HG03571 (cell line): Measurements from ENCODE around the gene AOAH.

ENCODE experiments used
- ATAC-seq: cut with Tn5 transposase; IDR thresholded peaks from one replicate; pipeline ENCODE4 v1.9.1; 2021; ENCODE audit not compliant: unreplicated experiment

Gene AOAH

GRCh38 chr7:36567699-36568451 lies 156.4 kb downstream of the AOAH start:
- ATAC-seq: no peak

DNA sequence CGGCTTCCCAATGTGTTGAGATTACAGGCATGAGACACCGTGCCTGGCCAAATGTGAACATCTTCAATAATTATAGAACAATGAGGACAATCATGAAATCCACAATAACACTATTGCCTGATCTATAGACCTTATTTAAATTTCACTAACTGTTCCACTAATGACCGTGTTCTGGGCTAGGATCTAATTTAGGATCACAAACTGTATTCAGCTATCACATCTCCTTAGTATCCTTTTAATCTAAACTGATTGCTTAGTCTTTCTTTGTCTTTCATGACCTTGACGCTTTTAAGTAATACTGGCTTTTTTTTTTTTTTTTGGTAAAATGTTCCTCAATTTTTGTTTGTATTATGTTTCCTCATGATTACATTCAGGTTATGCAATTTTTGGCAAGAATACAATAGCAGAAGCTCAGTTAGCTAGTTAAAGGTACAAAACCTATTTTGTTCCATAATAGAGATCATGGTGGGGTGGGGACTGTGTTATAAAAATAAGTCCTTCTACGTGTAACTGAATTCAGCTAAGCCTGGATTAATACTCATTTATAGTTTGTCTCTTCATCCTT lies 158.4 kb downstream of the AOAH start:
- ATAC-seq: no peak

GRCh38 chr7:36564489-36564888 lies 159.8 kb downstream of the AOAH start:
- ATAC-seq: no peak

DNA sequence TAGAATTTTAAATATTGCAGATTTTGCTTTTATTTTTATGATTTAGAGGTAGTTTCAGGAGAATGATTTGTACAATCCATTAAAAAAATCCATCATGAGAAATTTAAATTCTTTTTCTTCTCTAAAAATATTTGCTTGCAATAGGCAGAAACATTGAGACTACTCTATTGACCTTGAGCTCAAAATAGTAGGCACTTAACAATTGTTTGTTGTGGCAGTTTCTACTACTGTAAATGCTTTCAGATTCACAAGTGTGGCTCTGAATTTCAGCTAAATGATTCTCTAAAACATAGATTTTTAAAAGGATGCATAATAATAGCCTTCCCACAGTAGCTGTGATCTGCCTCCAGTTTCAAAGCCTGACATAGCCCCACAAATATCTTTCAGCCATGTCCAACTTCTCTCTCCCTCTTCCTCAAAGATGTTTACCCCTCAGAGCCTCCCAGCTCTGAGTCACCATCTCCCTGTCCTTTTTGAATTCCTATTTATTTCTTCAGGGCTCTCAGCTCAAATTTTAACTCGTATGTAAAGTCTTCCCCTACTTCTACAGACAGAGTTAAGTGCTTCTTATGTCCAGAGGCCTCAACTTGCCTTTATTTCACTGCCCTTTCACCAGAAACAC lies 160.5 kb downstream of the AOAH start:
- ATAC-seq: no peak

GRCh38 chr7:36562121-36562520 lies 162.2 kb downstream of the AOAH start:
- no peak for ATAC-seq

DNA sequence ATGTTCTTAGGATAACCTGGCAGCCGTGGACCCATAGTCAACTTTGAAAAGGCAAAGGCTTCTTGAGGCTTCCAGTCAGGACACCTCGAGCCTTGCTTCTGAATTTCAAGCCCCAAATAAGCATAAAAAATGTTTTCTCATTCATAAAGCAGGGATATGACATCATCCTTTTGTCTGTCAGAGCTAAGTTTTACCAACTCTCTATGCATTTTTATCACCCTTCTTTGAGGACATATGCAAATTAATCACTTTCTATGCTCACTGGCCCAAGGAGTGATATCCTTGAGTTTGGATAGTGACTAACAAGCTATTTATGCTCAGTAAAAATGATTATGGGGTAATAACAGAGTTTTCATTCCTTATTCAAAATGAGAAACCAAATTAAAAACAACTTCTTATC lies 175.3 kb downstream of the AOAH start:
- no peak for ATAC-seq

DNA sequence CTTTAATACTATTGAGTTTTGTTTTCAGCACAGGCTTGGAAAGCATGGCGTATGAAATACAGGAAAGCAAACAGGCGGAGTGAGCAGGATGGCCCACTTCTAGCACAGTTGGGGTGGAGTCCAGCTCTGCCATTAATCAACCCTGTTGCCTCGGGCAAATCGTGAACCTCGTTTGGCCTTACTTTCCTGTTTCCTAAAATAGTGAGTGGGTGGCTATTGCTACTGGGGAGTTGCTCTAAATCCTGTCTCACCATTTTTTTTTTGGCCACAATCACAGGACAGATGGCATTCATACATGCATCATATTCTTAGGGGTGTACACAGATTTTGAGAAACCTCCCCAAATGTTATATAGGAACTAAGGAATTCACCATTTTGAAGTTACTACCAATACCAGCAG lies 176.9 kb downstream of the AOAH start:
- no peak for ATAC-seq

- ATAC-seq: no peak
Observed at GRCh38 chr7:36546331-36546730, 178.0 kb downstream of the AOAH start.

GRCh38 chr7:36545291-36545690 lies 179.0 kb downstream of the AOAH start:
- ATAC-seq: no peak

DNA sequence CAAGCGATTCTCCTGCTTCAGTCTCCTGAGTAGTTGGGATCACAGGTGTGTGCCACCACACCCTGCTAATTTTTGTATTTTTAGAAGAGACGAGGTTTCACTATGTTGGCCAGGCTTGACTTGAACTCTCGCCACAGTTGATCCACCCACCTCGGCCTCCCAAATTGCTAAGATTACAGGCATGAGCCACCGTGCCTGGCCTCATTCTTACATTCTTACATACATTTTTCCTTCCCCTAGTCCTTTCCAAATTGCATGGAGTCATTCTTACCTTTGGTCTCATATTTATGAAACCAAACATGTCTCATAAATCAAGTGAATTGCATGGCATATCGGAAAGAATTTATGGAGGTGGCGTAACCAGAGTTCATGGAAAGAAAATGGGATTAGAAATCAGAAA lies 186.2 kb downstream of the AOAH start:
- ATAC-seq: no peak

DNA sequence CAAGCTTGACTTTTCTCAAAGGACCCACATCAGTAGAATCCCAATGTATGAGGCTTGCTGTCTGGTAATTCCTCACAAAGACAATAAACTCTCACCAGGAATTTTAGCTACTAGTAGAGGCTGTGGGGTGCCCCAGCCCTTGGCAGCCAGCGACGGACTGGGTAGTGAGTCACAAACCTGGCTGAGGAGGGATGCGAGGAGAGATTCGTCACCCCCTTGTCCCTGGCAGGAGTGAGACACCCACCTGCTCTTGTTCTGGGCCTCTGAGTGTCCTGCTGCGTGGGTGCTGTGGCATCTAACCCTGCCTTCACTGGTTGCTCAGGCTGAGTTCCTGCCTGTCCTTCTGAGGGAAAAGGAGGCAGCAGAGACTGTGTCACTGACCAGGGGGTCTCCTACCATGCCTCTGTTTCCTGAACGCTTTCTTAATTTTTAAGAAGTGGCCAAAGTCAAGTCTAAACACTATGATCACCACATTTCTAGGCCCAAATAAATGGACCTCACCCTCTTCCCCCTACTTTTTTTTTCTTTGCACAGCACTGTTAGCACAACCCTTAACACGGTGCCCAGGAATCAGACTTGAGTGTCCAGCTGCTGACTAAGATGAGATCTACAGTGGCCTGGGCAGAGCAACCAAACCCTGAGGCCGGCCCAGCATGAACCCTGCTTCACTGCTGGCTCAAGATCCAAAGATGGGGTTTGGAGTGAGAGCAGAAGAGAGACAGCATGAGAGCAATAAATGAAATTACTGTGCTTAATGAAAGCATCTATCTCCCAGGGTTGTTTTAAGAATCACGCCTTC lies 188.2 kb downstream of the AOAH start:
- ATAC-seq: no peak

GRCh38 chr7:36533717-36534116 lies 190.6 kb downstream of the AOAH start:
- no peak for ATAC-seq

DNA sequence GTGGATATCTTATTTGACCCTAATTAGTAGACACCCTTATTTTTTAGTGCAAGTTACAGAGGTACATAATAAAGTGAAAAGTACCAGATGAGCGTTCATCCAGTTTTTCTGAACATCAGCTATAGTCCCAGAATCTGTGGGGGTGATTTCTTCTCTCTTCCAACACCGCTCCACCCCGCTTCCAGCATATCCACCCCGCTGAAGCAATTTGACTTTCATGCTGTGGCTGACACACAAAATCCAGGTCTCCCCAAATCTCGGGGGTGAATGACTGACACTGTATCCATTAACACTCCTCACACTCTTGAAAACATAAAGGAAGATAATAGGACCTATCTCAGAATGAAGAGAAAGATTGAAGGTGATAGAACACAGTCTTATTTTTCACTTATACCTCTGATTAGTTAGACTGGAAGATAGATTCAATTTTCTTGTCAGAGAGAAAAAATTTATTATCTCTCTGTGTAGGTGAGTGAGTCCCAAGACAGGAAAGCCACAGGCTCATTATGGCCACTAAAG lies 191.3 kb downstream of the AOAH start:
- no peak for ATAC-seq

DNA sequence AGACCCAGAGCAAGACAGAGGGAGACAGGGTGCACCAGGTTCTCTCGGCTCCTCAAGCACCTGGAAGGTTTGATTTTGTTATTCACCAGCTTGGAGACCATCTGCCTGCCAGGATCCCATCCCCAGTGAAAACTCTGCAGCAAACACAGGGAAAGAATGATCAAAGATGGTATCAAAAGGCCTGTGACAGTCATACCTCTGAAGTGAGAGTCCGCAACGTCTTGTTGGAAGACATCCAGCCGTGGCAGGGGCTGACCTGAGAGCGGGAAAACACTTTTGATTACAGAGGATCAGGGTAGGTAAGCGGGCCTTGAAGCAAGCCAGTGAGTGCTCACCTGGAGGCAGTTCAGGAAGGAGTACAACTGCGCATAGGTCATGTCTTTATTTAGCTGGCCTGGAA lies 192.3 kb downstream of the AOAH start:
- no peak for ATAC-seq

GRCh38 chr7:36530456-36530855 lies 193.8 kb downstream of the AOAH start:
- no peak for ATAC-seq

DNA sequence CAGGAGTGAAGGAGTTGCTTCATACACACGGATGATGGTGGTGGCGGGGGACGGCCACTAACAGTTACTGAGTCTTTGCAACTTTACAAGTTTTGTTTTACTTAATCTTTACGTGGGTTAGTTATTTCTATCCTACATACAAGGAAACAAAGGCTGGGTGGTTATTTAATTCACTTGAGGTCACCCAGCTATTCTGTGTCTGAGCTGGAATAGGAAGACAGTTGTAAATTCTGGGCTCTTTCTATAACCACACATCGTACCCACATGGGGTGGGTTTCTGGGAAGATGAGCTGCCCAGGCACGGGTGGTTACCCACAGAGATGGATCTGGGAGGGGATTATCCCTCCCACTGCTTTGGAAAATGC lies 196.8 kb downstream of the AOAH start:
- no peak for ATAC-seq

GRCh38 chr7:36526863-36527548 lies 197.3 kb downstream of the AOAH start:
- peak; percentile 68 for ATAC-seq

DNA sequence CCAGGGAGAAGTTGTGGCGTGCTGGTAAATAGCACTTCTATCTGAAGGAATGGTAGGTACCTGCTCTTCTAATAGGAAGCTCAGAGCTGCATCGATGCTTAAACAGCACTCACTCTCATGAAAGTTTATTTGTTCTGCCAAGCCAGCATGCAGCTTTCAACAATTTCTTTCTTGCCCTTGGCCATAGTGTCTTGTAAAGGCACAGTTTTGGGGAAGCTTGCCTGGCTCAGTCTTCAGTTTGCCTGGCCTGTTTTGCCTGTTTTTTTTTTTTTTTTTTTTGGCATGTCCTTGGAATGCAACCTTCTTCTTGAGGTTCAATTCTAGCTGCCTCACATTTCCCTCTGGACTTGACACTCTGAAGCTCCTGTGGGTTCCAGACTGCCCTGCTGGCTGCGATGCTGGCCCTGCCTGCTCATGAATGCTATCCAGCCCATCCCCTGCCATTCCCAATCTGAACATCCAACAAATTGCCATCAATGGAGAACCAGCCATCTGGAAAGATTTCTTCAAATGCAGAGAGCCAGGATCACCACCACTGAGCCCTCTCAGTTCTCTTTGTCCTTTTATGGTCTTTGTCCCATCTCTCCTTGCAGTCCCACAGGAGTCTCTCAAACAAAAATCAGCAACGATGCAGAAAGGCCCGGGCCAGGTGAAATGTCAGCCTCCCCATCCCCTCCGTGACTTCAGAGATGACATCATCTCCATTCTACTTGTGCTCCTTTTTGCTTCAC lies 200.8 kb downstream of the AOAH start:
- ATAC-seq: no peak

DNA sequence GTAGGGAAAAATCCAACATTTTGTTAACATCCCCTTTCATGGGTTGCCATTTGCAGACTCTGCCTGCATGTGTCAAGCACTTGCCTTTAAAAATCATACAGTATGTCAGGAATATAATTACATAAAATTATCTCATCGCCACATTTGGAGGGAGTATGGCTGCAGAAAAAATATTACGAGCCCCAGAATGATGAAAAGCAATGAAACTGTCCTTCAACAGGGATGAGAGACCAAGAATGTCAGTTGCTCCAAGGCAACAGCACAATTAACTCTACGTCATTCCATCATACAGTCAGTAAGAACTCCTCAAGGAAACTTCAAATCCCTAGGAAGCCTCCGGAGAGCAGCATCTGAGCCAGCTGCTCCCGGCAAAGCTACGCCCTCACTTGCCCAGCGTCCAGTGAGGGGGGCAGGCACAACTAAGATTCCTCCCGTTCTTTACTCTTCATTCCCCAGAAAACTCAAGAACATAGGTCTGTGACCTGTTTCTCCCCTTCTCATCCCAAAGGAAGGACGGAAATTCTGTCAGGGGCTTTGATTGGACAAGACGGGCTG lies 201.8 kb downstream of the AOAH start:
- ATAC-seq: no peak

DNA sequence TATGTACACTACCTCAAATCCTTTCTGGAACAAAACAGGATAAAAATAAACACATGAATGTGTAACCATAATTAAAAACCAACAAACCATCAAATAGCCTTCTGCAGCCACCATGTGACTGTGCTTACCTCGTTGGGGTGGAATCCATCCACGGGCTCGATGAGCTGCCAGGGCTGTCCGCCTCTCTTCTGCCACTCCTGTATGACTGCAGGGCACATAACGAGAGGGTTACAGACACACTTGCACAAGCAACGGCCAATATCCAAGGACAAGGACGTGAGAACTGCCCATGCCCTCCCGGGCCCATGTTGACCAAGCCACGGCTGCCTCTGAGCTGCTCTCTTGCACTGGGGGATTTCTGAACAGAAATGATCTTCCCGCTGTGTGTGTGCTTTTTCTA lies 202.4 kb downstream of the AOAH start:
- ATAC-seq: no peak
